Testis (tissue), 3 donors: ENCODE data around the gene KDM4C. TPM values are rescaled to one million over a fixed set of nuclear protein-coding genes. Genes with fewer than 3 reads are reported as not detected.

ENCODE experiments used
- DNase-seq: peaks from one replicate; pipeline ENCODE4 v3.0.0-alpha.2; 2019
- H3K27ac ChIP-seq, 2 donors: fragments of 200-600 bp; sonication (generic); one replicate each; pipeline ENCODE4 v1.5.1; 2019
- H3K27me3 ChIP-seq: fragments of 200-600 bp; sonication (generic); one replicate; pipeline ENCODE4 v1.5.1; 2019
- H3K36me3 ChIP-seq: fragments of 200-600 bp; sonication (generic); one replicate; pipeline ENCODE4 v1.5.1; 2017; ENCODE audit warnings: low read depth; ENCODE audit errors: missing control alignments
- H3K4me1 ChIP-seq: fragments of 200-600 bp; sonication (generic); one replicate; pipeline ENCODE4 v1.5.1; 2019
- H3K4me3 ChIP-seq, 2 donors: fragments of 200-600 bp; sonication (generic); one replicate each; pipeline ENCODE4 v1.5.1; 2017 to 2019
- H3K9me3 ChIP-seq: fragments of 200-600 bp; sonication (generic); one replicate; pipeline ENCODE4 v1.5.1; 2017
- CTCF ChIP-seq, 3 experiments: fragments of 450-650 bp in 2 of 3; fragments of 200-600 bp in 1 of 3; sonication (generic) in 1 of 3; IDR thresholded peaks; one replicate each; pipeline ENCODE4 v1.5.1; 2016 to 2019; ENCODE audit warnings: antibody characterized with exemption in 3 of 3, mild to moderate bottlenecking in 2 of 3, moderate library complexity in 1 of 3
- POLR2A ChIP-seq: fragments of 450-650 bp; IDR thresholded peaks from one replicate; pipeline ENCODE4 v1.6.1; 2017; ENCODE audit warnings: antibody characterized with exemption, mild to moderate bottlenecking, moderate library complexity
- WGBS, 2 donors: methylation state at CpG; one replicate each; pipeline ENCODE4 v1.1.5; 2018; 5-methylcytosine and 5-hydroxymethylcytosine counted together
- intact Hi-C: fragments of 100-400 bp; cut with DNase I; formaldehyde crosslinking; loops from one replicate; pipeline ENCODE4 v1.15.1; 2023; ENCODE audit warnings: low total_unique reads
- polyA plus RNA-seq: library from polyadenylated mRNA; stranded (reverse); fragments of 350-450 nt; fragmentation: Illumina TruSeq; extraction: RNeasy Lipid Tissue Mini Kit (QIAGEN cat#74804); gene quantifications from one replicate; pipeline ENCODE4 v1.2.3, GENCODE V29; 2014; ENCODE audit warnings: low read depth, low replicate concordance; ENCODE audit not compliant: insufficient read depth
- total RNA-seq, 2 donors: library from RNA; depleted of rRNA; stranded (reverse); fragments of >200 nt; gene quantifications; one replicate each; pipeline ENCODE4 v1.2.3, GENCODE V29; 2016

The KDM4C gene
- total and polyA plus RNA-seq, 3 donors from 2014 or later: 16.7 to 58.8 (median 48.8) TPM

DNA sequence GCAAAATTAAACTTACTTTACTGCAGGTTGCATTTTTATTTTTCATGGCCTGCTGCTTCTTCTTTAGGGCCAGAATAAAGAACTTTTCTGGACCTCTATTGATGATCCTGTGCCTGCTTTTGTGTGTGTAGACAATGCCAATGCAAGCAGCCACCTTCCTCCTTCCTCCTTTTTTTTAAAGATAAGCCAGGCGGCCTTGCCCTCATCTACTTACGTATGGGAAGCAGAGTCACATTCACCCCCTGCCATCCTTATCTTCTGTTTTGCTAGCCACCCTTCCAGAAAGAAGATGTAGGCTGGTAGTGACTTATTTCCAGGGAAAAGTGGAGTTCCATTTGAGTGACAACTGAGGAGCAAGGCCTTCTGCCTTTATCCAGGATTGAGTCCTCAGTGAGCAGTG, 122.9 kb downstream of the KDM4C start:
- Histone ChIP-seq H3K4me3 (no peak overlapping the region), H3K27me3 (no peaks in the 10 kb centered on the region), H3K4me1 (no peaks in the 10 kb centered on the region), H3K36me3 (no peaks in the 10 kb centered on the region), H3K27ac (no peak overlapping the region), H3K9me3 (no peaks in the 10 kb centered on the region)
- intact Hi-C loops: no loop called here
- DNase-seq: no peak
- WGBS, 2 donors: 70 to 74% methylated on average over 2 of the region's 2 CpGs
- TF ChIP-seq POLR2A: no peak
- no peak for TF ChIP-seq CTCF (IDR thresholded peaks at IDR 0.05)

DNA sequence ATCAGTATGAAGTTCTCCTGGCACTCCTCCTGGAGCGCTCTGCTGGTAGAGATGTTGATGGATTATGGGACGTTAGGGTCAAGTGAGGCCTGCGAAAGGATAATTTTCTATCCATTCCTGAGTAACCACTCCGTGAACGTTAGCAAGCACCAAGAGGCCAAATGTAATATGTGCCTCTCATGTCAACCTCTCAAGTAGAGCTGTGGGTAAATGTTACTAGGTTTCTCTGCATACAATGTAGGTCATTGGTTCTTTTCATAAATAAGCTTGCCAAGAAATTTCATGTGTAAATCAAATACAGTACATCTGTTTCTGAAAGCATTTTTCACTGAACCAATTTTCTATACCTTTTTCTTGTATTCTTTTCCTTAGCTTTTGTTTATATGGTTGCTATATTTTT, 126.3 kb downstream of the KDM4C start:
- no peak for TF ChIP-seq CTCF (IDR thresholded peaks at IDR 0.05)
- TF ChIP-seq POLR2A: no peak
- intact Hi-C loops: no loop called here
- Histone ChIP-seq H3K4me1 (no peaks in the 10 kb centered on the region), H3K4me3 (no peak overlapping the region), H3K27ac (no peak overlapping the region), H3K36me3 (no peaks in the 10 kb centered on the region), H3K9me3 (no peaks in the 10 kb centered on the region), H3K27me3 (no peaks in the 10 kb centered on the region)
- 81 to 88% methylated on average over 5 of the region's 5 CpGs for WGBS, 2 donors
- DNase-seq: no peak

DNA sequence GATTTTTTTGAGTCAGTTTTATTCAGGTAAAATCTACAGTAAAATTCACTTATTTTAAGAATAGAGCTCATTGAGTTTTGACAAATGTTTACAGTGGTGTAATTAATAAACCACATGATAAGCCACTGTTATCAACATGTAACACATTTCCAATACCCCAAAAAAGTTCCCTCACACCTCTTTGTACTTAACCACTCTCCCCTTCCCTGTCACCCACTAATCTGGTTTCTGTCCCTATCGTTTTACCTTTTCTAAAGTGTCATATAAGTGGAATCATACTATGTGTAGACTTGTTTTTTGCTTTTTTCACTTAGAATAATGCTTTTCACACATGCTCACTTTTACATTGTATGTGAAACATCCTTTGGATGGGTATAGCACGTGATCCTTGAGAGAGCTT, 127.2 kb downstream of the KDM4C start:
- WGBS, 2 donors: 90 to 100% methylated on average over 2 of the region's 2 CpGs
- TF ChIP-seq POLR2A (no peak), CTCF (IDR thresholded peaks at IDR 0.05) (no peak)

DNA sequence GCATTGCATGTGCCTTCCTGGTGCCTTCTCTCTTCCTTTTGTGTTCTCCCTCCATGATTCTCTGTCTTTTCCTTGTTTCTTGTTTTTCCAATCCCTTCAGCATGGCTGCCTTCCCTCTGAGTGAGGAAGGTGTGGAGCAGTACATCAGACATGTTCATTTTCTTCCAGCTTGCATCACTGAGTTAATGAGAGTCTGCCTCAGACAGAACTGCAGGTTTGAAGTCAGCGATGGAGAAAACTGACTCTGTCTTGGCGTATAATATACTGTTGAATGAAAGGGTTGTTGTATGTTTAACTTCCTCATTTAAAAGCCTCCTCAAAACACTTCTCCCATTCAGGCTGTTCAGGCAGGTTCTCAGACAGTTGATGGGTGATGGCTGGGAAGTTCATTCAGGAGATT, 129.3 kb downstream of the KDM4C start:
- Histone ChIP-seq H3K4me3 (no peak overlapping the region), H3K4me1 (no peaks in the 10 kb centered on the region), H3K36me3 (no peaks in the 10 kb centered on the region), H3K9me3 (no peaks in the 10 kb centered on the region), H3K27me3 (no peaks in the 10 kb centered on the region), H3K27ac (no peak overlapping the region)
- no peak for DNase-seq
- no peak for TF ChIP-seq CTCF (IDR thresholded peaks at IDR 0.05)
- no peak for TF ChIP-seq POLR2A
- WGBS, 2 donors: 94 to 98% methylated on average over 2 of the region's 2 CpGs
- intact Hi-C loops: no loop called here

More for the DNA sequence above, 127.2 kb downstream of the KDM4C start:
- no peak overlapping the region for H3K27ac ChIP-seq
- H3K4me3 ChIP-seq: no peak overlapping the region
- H3K36me3 ChIP-seq: no peaks in the 10 kb centered on the region
- intact Hi-C loops: no loop called here
- DNase-seq: no peak
- no peaks in the 10 kb centered on the region for H3K27me3 ChIP-seq
- no peaks in the 10 kb centered on the region for H3K4me1 ChIP-seq
- H3K9me3 ChIP-seq: no peaks in the 10 kb centered on the region

DNA sequence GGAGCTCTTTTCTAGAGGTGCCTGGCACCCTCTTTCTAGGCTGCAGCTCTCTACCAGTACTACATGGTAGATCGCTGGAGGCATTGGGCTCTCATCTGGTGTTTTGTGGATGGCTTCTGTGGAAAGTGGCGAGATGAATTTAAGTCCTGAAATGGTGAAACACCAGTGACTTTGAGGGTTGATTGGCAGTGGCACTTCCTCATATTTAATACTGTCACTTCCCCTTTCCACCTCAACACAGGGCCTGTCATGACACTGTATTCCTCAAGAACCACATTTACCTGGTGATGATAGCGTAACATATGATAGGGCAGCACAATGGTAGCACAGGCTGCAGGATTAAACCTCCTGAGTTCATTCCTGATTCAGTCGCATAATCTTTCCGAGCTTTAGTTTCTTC, 132.1 kb downstream of the KDM4C start:
- TF ChIP-seq POLR2A (no peak), CTCF (IDR thresholded peaks at IDR 0.05) (no peak)
- WGBS, 2 donors: 91 to 93% methylated on average over 5 of the region's 5 CpGs
- no peak for DNase-seq
- H3K9me3 ChIP-seq: no peaks in the 10 kb centered on the region
- no peak overlapping the region for H3K27ac ChIP-seq
- H3K27me3 ChIP-seq: no peaks in the 10 kb centered on the region
- intact Hi-C loops: no loop called here
- no peaks in the 10 kb centered on the region for H3K36me3 ChIP-seq
- H3K4me1 ChIP-seq: no peaks in the 10 kb centered on the region
- H3K4me3 ChIP-seq: no peak overlapping the region
